ENCODE measurements around the gene KRT38. TPM values are rescaled to one million over a fixed set of nuclear protein-coding genes. Genes with fewer than 3 reads are reported as not detected.
"Not testable (repeated sequence)": the region's sequence is repeated elsewhere in the genome, so short reads cannot be mapped to it uniquely, and the experiment has no call there.

Gene KRT38
- total RNA-seq, 1 donor = not detected

- DNase-seq (ENCODE audit: low read depth) = no peak
- H3K4me3 ChIP-seq (ENCODE audit: low read depth, low read length) = no peak overlapping the region
- TF ChIP-seq, protein P1, sequence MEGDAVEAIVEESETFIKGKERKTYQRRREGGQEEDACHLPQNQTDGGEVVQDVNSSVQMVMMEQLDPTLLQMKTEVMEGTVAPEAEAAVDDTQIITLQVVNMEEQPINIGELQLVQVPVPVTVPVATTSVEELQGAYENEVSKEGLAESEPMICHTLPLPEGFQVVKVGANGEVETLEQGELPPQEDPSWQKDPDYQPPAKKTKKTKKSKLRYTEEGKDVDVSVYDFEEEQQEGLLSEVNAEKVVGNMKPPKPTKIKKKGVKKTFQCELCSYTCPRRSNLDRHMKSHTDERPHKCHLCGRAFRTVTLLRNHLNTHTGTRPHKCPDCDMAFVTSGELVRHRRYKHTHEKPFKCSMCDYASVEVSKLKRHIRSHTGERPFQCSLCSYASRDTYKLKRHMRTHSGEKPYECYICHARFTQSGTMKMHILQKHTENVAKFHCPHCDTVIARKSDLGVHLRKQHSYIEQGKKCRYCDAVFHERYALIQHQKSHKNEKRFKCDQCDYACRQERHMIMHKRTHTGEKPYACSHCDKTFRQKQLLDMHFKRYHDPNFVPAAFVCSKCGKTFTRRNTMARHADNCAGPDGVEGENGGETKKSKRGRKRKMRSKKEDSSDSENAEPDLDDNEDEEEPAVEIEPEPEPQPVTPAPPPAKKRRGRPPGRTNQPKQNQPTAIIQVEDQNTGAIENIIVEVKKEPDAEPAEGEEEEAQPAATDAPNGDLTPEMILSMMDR (IDR thresholded peaks at IDR 0.05; ENCODE audit: insufficient read depth, low read length) = no peak
These were observed 1.4 kb downstream of the KRT38 start for GRCh38 chr17:41439375-41439774.

DNA sequence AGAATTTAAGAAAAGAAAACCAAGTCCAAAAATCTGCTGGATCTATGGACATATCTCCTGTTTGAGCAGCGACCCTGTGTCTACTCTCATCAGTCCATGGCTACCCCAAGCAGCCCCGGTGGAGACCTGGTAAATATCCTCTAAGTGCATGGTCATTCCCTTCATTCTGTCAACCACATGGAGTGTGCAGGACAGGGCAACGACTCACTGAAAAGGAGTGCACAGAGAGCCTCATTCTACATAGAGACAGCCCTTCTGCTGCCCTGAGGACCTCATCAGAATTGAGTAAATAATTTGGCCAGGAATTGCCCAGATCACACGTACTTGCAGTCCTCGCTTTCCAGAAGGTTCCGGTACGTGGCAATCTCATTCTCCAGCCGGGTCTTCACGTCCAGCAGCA lies 3.0 kb downstream of the KRT38 start:
- no peak overlapping the region for H3K4me3 ChIP-seq (ENCODE audit: low read depth, low read length)
- no peak for DNase-seq (ENCODE audit: low read depth)
- TF ChIP-seq, protein P1 (IDR thresholded peaks at IDR 0.05; ENCODE audit: insufficient read depth, low read length) = no peak

GRCh38 chr17:41437254-41437653 lies 3.5 kb downstream of the KRT38 start:
- no peak overlapping the region for H3K4me3 ChIP-seq (ENCODE audit: low read depth, low read length)
- TF ChIP-seq, protein P1 (IDR thresholded peaks at IDR 0.05; ENCODE audit: insufficient read depth, low read length) = no peak
- no peak for DNase-seq (ENCODE audit: low read depth)

DNA sequence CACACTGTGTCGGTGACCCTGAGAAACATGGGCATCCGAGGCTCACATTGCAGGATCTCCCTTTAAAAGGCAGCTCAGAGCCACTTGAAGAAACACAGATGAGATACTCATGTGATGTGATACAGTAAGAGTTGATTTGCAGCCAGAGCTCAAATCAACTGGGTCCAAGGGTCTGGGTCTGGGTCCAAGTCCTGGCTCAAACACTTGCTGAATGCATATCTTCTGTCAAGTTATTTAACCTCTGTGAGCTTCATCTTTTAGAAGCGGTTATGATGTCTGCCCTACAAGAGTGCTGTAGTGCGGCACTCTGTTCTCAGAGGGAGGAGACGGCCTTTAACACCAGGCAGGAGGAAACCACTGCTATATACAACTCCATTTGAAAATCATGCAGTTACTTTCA lies 6.4 kb downstream of the KRT38 start:
- H3K4me3 ChIP-seq (ENCODE audit: low read depth, low read length) = no peak overlapping the region
- no peak for DNase-seq (ENCODE audit: low read depth)
- TF ChIP-seq, protein P1 (IDR thresholded peaks at IDR 0.05; ENCODE audit: insufficient read depth, low read length) = no peak

GRCh38 chr17:41434005-41434404 lies 6.8 kb downstream of the KRT38 start:
- no peak for DNase-seq (ENCODE audit: low read depth)
- no peak overlapping the region for H3K4me3 ChIP-seq (ENCODE audit: low read depth, low read length)
- TF ChIP-seq, protein P1 (IDR thresholded peaks at IDR 0.05; ENCODE audit: insufficient read depth, low read length) = no peak

- no peak for DNase-seq (ENCODE audit: low read depth)
- no peak overlapping the region for H3K4me3 ChIP-seq (ENCODE audit: low read depth, low read length)
- TF ChIP-seq, protein P1 (IDR thresholded peaks at IDR 0.05; ENCODE audit: insufficient read depth, low read length) = no peak
These were observed 7.2 kb downstream of the KRT38 start for GRCh38 chr17:41433586-41433985.

DNA sequence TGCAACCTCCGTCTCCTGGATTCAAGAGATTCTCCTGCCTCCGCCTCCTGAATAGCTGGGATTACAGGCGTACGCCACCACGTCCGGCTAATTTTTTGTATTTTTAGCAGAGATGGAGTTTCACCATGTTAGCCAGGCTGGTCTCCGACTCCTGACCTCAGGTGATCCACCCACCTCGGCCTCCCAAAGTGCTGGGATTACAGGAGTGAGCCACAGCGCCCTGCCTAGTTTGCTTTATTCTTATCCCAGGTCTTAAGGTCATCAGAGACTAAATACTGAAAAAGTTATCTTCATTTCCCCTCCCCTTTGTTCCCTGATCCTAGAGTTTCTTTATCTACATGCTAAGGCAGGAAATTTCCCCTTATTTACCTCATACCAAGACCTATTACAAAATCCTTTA lies 10.4 kb downstream of the KRT38 start:
- DNase-seq (ENCODE audit: low read depth) = not testable (repeated sequence)

More for the DNA sequence above, 10.4 kb downstream of the KRT38 start:
- H3K4me3 ChIP-seq (ENCODE audit: low read depth, low read length) = not testable (repeated sequence)
